HepG2 (cell line): ENCODE measurements around the gene ZNF451. TPM values are rescaled to one million over a fixed set of nuclear protein-coding genes. Genes with fewer than 3 reads are reported as not detected.
A peak's percentile ranks its signal among the peaks of the same experiment; 100 is the strongest.

ENCODE experiments used
- ARNTL ChIP-seq: sonication (generic); formaldehyde crosslinking; IDR thresholded peaks from 2 replicates; pipeline ENCODE4 v1.4.0; 2020; ENCODE audit warnings: mild to moderate bottlenecking, missing genetic modification reagents
- BRD4 ChIP-seq: sonication (generic); formaldehyde crosslinking; IDR thresholded peaks from 2 replicates; pipeline ENCODE4 v1.4.0; 2020; ENCODE audit warnings: missing genetic modification reagents
- ELF1 ChIP-seq: sonication (generic); formaldehyde crosslinking; IDR thresholded peaks from 2 replicates; pipeline ENCODE4 v1.4.0; 2020; ENCODE audit warnings: missing genetic modification reagents
- FOXO1 ChIP-seq: sonication (generic); formaldehyde crosslinking; IDR thresholded peaks from 2 replicates; pipeline ENCODE4 v1.4.0; 2020; ENCODE audit warnings: missing genetic modification reagents
- GZF1 ChIP-seq: sonication (generic); formaldehyde crosslinking; IDR thresholded peaks from 2 replicates; pipeline ENCODE4 v1.5.1; 2020; ENCODE audit warnings: mild to moderate bottlenecking, missing genetic modification reagents
- KDM2A ChIP-seq: sonication (generic); formaldehyde crosslinking; IDR thresholded peaks from 2 replicates; pipeline ENCODE4 v1.4.0; 2020; ENCODE audit warnings: low read depth, missing genetic modification reagents, borderline replicate concordance
- NPAS2 ChIP-seq: sonication (generic); formaldehyde crosslinking; IDR thresholded peaks from 2 replicates; pipeline ENCODE4 v1.8.0; 2022; ENCODE audit warnings: mild to moderate bottlenecking, missing genetic modification reagents, borderline replicate concordance
- PCBP2 ChIP-seq: fragments of 200-400 bp; formaldehyde crosslinking; optimal IDR thresholded peaks from 2 replicates; pipeline ENCODE3; 2018; ENCODE audit warnings: low read length, low read depth; ENCODE audit not compliant: poor library complexity, severe bottlenecking
- SIN3B ChIP-seq: fragments of 150-350 bp; IDR thresholded peaks from 2 replicates; pipeline ENCODE4 v1.6.1; 2014; ENCODE audit warnings: low read length
- SMAD1 ChIP-seq: sonication (generic); formaldehyde crosslinking; IDR thresholded peaks from 2 replicates; pipeline ENCODE4 v1.4.0; 2020; ENCODE audit warnings: missing genetic modification reagents, low read depth, mild to moderate bottlenecking, borderline replicate concordance
- SRSF4 ChIP-seq: fragments of 200-400 bp; formaldehyde crosslinking; IDR thresholded peaks from one replicate; pipeline ENCODE4 v1.6.1; 2018; ENCODE audit warnings: mild to moderate bottlenecking, low read depth, low read length, moderate library complexity; ENCODE audit not compliant: poor library complexity, severe bottlenecking
- SRY ChIP-seq: sonication (generic); formaldehyde crosslinking; IDR thresholded peaks from 2 replicates; pipeline ENCODE4 v1.8.0; 2022; ENCODE audit warnings: mild to moderate bottlenecking, missing genetic modification reagents
- YY1 ChIP-seq: IDR thresholded peaks from 2 replicates; pipeline ENCODE4 v1.6.1; 2011; ENCODE audit warnings: low read length, low read depth, moderate library complexity, mild to moderate bottlenecking; ENCODE audit not compliant: insufficient read depth, insufficient replicate concordance
- ZBTB8A ChIP-seq: sonication (generic); formaldehyde crosslinking; IDR thresholded peaks from 2 replicates; pipeline ENCODE4 v1.4.0; 2020; ENCODE audit warnings: mild to moderate bottlenecking, low read depth, missing genetic modification reagents, borderline replicate concordance
- ZNF234 ChIP-seq: sonication (generic); formaldehyde crosslinking; conservative IDR thresholded peaks from 2 replicates; pipeline ENCODE4 v1.5.1; 2020; ENCODE audit warnings: mild to moderate bottlenecking, missing genetic modification reagents
- ZNF7 ChIP-seq: IDR thresholded peaks from 2 replicates; pipeline ENCODE4 v1.6.1; 2016; ENCODE audit warnings: missing biosample characterization, missing genetic modification reagents
- polyA plus RNA-seq, 8 experiments: library from polyadenylated mRNA; depleted of rRNA in 3 of 8; stranded (reverse) in 7 of 8; unstranded in 1 of 8; fragments of >200 nt; fragmentation: Illumina TruSeq in 4 of 8; extraction: Trizol in 4 of 8; gene quantifications; 2 replicates each; pipeline versions ENCODE4 v1.2.1 to v1.2.3, GENCODE V29; 2011 to 2016; ENCODE audit warnings: low read depth in 4 of 8, missing spikeins in 1 of 8, mixed read lengths in 1 of 8; ENCODE audit not compliant: insufficient read depth in 1 of 8
- total RNA-seq, 5 experiments: library from RNA; depleted of rRNA; stranded (reverse); fragments of >200 nt; fragmentation: Illumina TruSeq; extraction: Trizol; gene quantifications; 2 replicates each; pipeline ENCODE4 v1.2.3, GENCODE V29; 2016; ENCODE audit warnings: low read depth in 1 of 5
- TF ChIP-seq, protein P1 (sequence below): IDR thresholded peaks from 2 replicates; pipeline ENCODE4 v1.6.1; 2016; ENCODE audit warnings: control low read depth
- TF ChIP-seq, protein P2 (sequence below): IDR thresholded peaks from 2 replicates; pipeline ENCODE4 v1.6.1; 2012; ENCODE audit warnings: low read length, improper control_type of control experiment
- TF ChIP-seq, protein P3 (sequence below), 2 experiments: IDR thresholded peaks; 2 replicates each; pipeline ENCODE4 v1.6.1; 2011 to 2012; ENCODE audit warnings: low read length in 2 of 2, borderline replicate concordance in 1 of 2, low read depth in 1 of 2, mild to moderate bottlenecking in 1 of 2, moderate library complexity in 1 of 2

Gene ZNF451
- total and polyA plus RNA-seq, 2 of the 13 experiments (the other 11 are each of a cell fraction or from before 2014, with no cell fraction given) = 32.1 to 65.7 TPM

DNA sequence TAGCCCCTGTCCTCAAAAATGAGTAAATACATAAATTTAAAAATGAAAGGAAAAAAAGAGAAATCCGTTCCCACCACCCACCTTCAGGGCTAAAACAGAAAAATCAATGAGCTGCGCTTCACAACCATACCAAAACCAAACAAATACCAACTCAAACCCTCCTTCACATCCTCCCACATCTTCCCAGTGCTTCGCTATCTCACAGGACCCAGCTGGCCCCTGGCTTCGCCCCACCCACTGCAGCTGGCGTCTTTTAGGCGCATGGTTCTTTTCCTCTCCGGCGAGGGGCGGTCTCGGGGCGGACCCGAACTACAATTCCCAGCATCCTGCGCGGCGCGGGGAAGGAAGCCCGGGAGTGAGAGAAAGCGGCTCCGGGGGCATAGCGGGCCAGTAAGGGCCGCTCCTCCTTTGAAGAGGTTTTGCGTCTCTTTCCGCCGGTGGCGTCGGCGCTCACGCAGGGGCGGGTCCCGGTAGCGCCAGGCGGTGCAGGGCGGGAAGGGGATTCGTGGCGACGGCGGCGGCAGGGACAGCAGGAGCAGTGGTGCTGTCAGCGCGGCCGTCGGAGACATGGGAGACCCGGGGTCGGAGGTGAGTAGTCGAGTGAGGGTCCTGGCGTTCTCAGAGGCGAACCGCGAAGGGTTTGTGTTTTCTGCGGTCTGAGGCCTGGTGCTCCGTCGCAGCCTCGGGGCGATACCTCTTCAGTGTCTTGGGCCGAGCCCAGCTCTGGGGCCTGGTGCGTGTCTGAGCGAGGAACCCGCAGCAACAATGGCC is at the start of gene ZNF451 (continued):
- TF ChIP-seq, protein P1, sequence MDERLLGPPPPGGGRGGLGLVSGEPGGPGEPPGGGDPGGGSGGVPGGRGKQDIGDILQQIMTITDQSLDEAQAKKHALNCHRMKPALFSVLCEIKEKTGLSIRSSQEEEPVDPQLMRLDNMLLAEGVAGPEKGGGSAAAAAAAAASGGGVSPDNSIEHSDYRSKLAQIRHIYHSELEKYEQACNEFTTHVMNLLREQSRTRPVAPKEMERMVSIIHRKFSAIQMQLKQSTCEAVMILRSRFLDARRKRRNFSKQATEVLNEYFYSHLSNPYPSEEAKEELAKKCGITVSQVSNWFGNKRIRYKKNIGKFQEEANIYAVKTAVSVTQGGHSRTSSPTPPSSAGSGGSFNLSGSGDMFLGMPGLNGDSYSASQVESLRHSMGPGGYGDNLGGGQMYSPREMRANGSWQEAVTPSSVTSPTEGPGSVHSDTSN (CRISPR knock-in tag) = no peak
- TF ChIP-seq PCBP2 = no peak
- TF ChIP-seq ZBTB8A (CRISPR knock-in tag) = no peak
- TF ChIP-seq ARNTL = peak; percentile 48; the same call in 1 of the 2 replicates
- peak; percentile 95 for TF ChIP-seq KDM2A (CRISPR knock-in tag)
- TF ChIP-seq, protein P2, sequence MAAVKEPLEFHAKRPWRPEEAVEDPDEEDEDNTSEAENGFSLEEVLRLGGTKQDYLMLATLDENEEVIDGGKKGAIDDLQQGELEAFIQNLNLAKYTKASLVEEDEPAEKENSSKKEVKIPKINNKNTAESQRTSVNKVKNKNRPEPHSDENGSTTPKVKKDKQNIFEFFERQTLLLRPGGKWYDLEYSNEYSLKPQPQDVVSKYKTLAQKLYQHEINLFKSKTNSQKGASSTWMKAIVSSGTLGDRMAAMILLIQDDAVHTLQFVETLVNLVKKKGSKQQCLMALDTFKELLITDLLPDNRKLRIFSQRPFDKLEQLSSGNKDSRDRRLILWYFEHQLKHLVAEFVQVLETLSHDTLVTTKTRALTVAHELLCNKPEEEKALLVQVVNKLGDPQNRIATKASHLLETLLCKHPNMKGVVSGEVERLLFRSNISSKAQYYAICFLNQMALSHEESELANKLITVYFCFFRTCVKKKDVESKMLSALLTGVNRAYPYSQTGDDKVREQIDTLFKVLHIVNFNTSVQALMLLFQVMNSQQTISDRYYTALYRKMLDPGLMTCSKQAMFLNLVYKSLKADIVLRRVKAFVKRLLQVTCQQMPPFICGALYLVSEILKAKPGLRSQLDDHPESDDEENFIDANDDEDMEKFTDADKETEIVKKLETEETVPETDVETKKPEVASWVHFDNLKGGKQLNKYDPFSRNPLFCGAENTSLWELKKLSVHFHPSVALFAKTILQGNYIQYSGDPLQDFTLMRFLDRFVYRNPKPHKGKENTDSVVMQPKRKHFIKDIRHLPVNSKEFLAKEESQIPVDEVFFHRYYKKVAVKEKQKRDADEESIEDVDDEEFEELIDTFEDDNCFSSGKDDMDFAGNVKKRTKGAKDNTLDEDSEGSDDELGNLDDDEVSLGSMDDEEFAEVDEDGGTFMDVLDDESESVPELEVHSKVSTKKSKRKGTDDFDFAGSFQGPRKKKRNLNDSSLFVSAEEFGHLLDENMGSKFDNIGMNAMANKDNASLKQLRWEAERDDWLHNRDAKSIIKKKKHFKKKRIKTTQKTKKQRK = no peak
- TF ChIP-seq NPAS2 (CRISPR knock-in tag) = no peak
- TF ChIP-seq ZNF7 (CRISPR knock-in tag) = no peak
- 0 out of 2 replicates have a peak, but pooled peaks have one; percentile 61 for TF ChIP-seq SIN3B
- peak; percentile 89 for TF ChIP-seq SRY
- peak; percentile 67; the same call in 1 of the 2 replicates for TF ChIP-seq SMAD1 (CRISPR knock-in tag)
- TF ChIP-seq GZF1 (CRISPR knock-in tag) = peak; percentile 48; the same call in 1 of the 2 replicates
- TF ChIP-seq ELF1 = peak; percentile 95
- TF ChIP-seq YY1 = peak; percentile 78
- TF ChIP-seq, protein P3, sequence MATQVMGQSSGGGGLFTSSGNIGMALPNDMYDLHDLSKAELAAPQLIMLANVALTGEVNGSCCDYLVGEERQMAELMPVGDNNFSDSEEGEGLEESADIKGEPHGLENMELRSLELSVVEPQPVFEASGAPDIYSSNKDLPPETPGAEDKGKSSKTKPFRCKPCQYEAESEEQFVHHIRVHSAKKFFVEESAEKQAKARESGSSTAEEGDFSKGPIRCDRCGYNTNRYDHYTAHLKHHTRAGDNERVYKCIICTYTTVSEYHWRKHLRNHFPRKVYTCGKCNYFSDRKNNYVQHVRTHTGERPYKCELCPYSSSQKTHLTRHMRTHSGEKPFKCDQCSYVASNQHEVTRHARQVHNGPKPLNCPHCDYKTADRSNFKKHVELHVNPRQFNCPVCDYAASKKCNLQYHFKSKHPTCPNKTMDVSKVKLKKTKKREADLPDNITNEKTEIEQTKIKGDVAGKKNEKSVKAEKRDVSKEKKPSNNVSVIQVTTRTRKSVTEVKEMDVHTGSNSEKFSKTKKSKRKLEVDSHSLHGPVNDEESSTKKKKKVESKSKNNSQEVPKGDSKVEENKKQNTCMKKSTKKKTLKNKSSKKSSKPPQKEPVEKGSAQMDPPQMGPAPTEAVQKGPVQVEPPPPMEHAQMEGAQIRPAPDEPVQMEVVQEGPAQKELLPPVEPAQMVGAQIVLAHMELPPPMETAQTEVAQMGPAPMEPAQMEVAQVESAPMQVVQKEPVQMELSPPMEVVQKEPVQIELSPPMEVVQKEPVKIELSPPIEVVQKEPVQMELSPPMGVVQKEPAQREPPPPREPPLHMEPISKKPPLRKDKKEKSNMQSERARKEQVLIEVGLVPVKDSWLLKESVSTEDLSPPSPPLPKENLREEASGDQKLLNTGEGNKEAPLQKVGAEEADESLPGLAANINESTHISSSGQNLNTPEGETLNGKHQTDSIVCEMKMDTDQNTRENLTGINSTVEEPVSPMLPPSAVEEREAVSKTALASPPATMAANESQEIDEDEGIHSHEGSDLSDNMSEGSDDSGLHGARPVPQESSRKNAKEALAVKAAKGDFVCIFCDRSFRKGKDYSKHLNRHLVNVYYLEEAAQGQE (IDR thresholded peaks at IDR 0.05; ENCODE audit: borderline replicate concordance in 1 of 2, low read depth in 1 of 2, low read length in 2 of 2) = no peak
- TF ChIP-seq FOXO1 (CRISPR knock-in tag) = peak; percentile 37; the same call in 1 of the 2 replicates
- TF ChIP-seq ZNF234 (CRISPR knock-in tag) = no peak
- TF ChIP-seq BRD4 (CRISPR knock-in tag) = peak; percentile 96
- no peak for TF ChIP-seq SRSF4
